Lower leg skin (tissue), 3 donors: Measurements from ENCODE around the gene TRMT10B.

Experiments
- CTCF ChIP-seq, 3 donors: fragments of 450-650 bp; IDR thresholded peaks; one replicate each; pipeline ENCODE4 v1.5.1; 2016; ENCODE audit warnings: antibody characterized with exemption in 3 of 3, mild to moderate bottlenecking in 3 of 3, moderate library complexity in 2 of 3
- POLR2A ChIP-seq, 2 donors: fragments of 450-650 bp; IDR thresholded peaks; one replicate each; pipeline ENCODE4 v1.6.1; 2016 to 2017; ENCODE audit warnings: antibody characterized with exemption in 2 of 2, mild to moderate bottlenecking in 1 of 2, moderate library complexity in 1 of 2

- no peak for TF ChIP-seq POLR2A (IDR thresholded peaks at IDR 0.05)
- TF ChIP-seq CTCF (IDR thresholded peaks at IDR 0.05): no peak
Observed at GRCh38 chr9:37729499-37729898, 24.1 kb upstream of the TRMT10B start.
